Kidney epithelial cell (primary cell): ENCODE measurements around the gene SV2C. TPM values are rescaled to one million over a fixed set of nuclear protein-coding genes. Genes with fewer than 3 reads are reported as not detected.

Experiments used
- DNase-seq: peaks from one replicate; pipeline ENCODE4 v3.0.0-alpha.2; 2010; ENCODE audit warnings: low read depth
- H3K27me3 ChIP-seq: 2 replicates; pipeline ENCODE4 v1.6.0; 2011; ENCODE audit warnings: low read length; ENCODE audit not compliant: control insufficient read depth, insufficient read depth
- H3K36me3 ChIP-seq: 2 replicates; pipeline ENCODE4 v1.5.1; 2011; ENCODE audit warnings: low read length; ENCODE audit not compliant: control insufficient read depth, insufficient read depth
- H3K4me3 ChIP-seq: 2 replicates; pipeline ENCODE4 v1.5.1; 2011; ENCODE audit warnings: low read depth, mild to moderate bottlenecking, control low read depth, low read length
- total RNA-seq: library from RNA; depleted of rRNA; stranded (reverse); fragments of >200 nt; gene quantifications from 2 replicates; pipeline ENCODE4 v1.2.3, GENCODE V29; 2015
- TF ChIP-seq, protein P1 (sequence below): IDR thresholded peaks from 2 replicates; pipeline ENCODE4 v1.5.1; 2011; ENCODE audit warnings: mild to moderate bottlenecking, moderate library complexity, low read length, control low read depth, inconsistent platforms; ENCODE audit not compliant: insufficient read depth, poor library complexity, severe bottlenecking

SV2C gene
- total RNA-seq, 1 donor from 2014 or later, result 0.04 TPM

DNA sequence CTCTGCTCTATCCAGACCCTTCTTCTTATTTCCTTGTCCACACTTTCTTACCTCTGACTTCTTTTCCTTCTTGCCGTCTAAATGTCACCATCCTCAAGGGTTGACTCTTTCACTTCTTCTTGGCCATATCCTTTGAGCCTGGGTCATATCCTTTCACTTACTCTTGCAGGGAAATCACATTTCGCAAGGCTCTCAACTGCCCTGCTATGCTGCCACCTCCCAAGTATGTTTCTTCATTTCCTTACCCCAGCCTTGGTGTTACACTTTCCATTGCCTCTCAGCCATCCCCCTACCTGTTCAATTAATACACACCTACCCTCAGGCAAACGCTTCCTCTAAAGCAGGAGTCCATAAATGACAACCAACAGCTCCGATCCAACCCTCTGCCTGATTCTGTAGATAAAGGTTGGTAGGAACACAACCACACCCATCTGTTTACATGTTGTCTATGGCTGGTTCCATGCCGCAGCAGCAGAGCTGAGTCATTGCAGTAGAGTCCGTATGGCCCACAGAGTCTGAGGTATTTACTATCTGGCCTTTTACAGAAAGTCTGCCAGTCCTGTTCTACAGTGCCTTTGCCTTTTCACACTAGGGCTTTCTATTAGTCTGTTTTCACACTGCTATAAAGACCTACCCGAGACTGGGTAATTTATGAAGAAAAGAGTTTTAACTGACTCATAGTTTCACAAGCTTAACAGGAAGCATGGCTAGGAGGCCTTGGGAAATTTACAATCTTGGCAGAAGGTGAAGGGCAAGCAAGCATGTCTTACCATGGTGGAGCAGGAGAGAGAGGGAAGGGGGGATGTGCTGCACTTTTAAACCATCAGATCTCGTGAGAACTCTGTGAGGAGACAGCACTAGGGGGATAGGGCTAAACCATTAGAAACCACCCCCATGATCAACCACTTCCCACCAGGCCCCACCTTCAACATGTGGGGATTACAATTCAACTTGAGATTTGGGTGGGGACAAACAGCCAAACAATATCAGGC, 97.9 kb downstream of the SV2C start:
- H3K27me3 ChIP-seq, result no peaks in the 10 kb centered on the region
- peak; percentile 21 for DNase-seq

DNA sequence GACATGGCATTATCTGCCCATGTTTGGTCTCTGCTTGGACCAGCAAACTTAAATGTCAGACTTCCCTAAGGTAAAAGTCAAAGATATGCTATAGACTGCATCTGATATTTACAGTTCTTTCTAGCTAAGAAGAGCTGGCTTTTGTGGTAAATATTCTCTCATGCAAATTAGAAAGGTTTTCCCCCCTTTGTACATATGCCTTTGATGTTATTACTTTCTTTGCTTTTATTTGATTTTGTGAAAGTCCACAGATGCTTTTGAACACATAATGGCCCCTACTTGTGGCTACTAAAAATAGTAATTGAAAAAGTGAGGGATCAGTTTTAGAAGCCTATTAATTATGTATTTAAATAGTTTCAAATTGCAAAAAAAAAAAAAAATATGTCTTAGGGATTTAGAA, 104.2 kb downstream of the SV2C start:
- Histone ChIP-seq H3K27me3 (no peaks in the 10 kb centered on the region), H3K4me3 (no peak overlapping the region), H3K36me3 (no peaks in the 10 kb centered on the region)
- TF ChIP-seq, protein P1, sequence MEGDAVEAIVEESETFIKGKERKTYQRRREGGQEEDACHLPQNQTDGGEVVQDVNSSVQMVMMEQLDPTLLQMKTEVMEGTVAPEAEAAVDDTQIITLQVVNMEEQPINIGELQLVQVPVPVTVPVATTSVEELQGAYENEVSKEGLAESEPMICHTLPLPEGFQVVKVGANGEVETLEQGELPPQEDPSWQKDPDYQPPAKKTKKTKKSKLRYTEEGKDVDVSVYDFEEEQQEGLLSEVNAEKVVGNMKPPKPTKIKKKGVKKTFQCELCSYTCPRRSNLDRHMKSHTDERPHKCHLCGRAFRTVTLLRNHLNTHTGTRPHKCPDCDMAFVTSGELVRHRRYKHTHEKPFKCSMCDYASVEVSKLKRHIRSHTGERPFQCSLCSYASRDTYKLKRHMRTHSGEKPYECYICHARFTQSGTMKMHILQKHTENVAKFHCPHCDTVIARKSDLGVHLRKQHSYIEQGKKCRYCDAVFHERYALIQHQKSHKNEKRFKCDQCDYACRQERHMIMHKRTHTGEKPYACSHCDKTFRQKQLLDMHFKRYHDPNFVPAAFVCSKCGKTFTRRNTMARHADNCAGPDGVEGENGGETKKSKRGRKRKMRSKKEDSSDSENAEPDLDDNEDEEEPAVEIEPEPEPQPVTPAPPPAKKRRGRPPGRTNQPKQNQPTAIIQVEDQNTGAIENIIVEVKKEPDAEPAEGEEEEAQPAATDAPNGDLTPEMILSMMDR, result no peak
- no peak for DNase-seq

More for the DNA sequence above, 97.9 kb downstream of the SV2C start:
- TF ChIP-seq, protein P1, result no peak
- no peak overlapping the region for H3K4me3 ChIP-seq
- no peaks in the 10 kb centered on the region for H3K36me3 ChIP-seq

DNA sequence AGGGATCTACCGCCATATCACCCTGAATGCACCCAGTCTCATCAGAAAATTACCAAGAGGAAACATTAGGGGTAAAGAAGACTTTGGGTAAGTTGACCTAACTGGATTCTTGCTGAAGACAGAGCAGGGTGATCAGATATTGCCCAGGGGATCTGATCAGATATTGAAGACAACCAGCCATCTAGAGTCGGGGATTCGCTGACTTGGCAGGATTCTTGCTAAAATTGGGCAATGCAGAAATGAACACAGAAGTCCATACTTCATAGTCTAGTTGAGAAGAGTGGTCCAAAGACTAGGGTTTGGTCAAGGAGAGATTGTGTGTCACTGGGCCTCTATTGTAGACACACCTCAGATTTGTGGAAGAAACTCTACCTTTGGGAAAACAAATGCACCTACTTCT, 107.2 kb downstream of the SV2C start:
- TF ChIP-seq, protein P1, result no peak
- Histone ChIP-seq H3K4me3 (no peak overlapping the region), H3K36me3 (no peaks in the 10 kb centered on the region), H3K27me3 (peaks cover 3% of the 10 kb centered on the region)
- DNase-seq, result no peak

DNA sequence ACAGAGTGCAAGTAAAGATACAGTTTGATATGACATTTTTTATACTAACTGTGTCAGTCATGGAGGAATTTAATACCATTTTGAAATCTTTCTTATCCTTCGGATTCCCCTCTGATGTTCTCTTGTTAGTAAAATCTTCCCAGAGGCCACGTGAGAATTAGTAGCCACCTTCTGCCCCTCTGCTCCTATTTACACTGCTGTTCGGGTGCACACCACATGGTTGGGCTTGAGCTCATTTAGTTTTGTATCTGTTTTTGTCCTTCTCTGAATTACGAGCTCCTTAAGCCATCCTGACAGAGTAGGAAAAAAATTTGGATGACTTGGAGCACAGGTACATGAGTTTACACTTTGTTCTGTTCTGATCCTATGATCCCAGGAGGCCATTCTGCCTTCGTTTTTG, 109.7 kb downstream of the SV2C start:
- Histone ChIP-seq H3K36me3 (no peaks in the 10 kb centered on the region), H3K4me3 (no peak overlapping the region), H3K27me3 (peaks cover 3% of the 10 kb centered on the region)
- TF ChIP-seq, protein P1, result no peak
- DNase-seq, result no peak

DNA sequence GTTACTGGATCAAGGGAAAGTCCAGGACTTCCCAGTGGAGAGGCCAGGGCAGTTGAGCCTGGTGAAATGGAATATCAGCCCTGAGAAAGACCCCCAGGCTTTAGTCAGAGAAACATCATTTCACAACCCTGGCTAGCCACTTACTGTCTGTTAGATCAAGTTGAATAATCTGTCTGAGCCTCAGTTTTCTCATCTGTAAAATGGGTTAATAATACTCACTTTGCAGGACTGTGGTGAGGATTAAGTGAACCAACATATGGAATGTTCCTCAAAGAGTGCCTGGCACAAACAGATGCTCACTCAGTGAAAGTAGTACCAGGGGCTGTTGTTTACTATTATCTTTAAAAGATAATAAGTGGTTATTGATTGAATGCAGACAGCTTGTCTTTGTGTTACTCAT, 110.5 kb downstream of the SV2C start:
- DNase-seq, result no peak
- H3K36me3 ChIP-seq, result no peaks in the 10 kb centered on the region
- H3K27me3 ChIP-seq, result peaks cover 3% of the 10 kb centered on the region
- H3K4me3 ChIP-seq, result no peak overlapping the region
- TF ChIP-seq, protein P1, result no peak
